ENCODE measurements around the gene SNCB.

DNA sequence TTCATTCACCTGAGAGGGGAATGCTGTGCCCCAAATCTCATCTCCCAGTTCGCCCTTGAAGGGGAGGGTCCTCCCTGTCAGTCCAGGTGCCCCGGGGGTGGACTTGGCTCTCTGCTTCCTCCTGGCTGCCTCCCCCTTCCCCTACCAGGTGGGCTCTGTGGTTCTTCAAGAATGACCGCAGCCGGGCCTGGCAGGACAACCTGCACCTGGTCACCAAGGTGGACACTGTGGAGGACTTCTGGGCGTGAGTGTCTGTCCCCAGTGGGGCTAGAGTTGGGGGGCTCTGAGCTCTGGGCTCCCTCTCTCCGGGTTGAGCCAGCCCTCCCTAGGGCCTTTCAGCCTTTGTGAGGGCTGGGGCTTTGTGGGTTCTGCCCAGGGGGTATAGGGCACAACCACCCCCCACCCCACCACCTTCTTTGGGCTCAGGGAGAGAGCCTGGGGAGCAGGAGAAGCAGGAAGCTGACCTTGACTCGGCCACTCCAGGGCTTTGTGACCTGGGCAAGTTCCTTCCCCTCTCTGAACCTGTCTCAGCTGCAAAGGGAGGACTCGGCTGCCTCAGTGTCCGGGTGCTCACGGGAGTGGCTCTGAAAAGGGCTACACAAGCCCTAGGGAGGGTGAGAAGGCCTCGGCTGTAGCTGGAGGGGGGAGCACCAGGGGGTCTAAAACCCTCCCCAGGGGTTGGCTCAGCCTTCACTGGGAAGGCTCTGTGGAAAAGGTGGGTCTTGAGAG lies 13.3 kb upstream of the SNCB start:
- TF ChIP-seq, protein P1, sequence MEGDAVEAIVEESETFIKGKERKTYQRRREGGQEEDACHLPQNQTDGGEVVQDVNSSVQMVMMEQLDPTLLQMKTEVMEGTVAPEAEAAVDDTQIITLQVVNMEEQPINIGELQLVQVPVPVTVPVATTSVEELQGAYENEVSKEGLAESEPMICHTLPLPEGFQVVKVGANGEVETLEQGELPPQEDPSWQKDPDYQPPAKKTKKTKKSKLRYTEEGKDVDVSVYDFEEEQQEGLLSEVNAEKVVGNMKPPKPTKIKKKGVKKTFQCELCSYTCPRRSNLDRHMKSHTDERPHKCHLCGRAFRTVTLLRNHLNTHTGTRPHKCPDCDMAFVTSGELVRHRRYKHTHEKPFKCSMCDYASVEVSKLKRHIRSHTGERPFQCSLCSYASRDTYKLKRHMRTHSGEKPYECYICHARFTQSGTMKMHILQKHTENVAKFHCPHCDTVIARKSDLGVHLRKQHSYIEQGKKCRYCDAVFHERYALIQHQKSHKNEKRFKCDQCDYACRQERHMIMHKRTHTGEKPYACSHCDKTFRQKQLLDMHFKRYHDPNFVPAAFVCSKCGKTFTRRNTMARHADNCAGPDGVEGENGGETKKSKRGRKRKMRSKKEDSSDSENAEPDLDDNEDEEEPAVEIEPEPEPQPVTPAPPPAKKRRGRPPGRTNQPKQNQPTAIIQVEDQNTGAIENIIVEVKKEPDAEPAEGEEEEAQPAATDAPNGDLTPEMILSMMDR (IDR thresholded peaks at IDR 0.05), result no peak
- TF ChIP-seq EZH2 (IDR thresholded peaks at IDR 0.05), result no peak
